DLD1 (cell line): ENCODE measurements around the gene EPHB2.

ENCODE experiments used
- in situ Hi-C: cut with HindIII; loops from 2 replicates; pipeline ENCODE4 v1.10.0; 2017; ENCODE audit warnings: low sequenced_read_pairs

The EPHB2 gene

GRCh38 chr1:22689505-22689904 lies 21.1 kb upstream of the EPHB2 start:
- in situ Hi-C loops: no loop called here

GRCh38 chr1:22691031-22691753 lies 19.4 kb upstream of the EPHB2 start:
- in situ Hi-C loops: no loop called here

GRCh38 chr1:22694172-22694571 lies 16.5 kb upstream of the EPHB2 start:
- in situ Hi-C loops: no loop called here

DNA sequence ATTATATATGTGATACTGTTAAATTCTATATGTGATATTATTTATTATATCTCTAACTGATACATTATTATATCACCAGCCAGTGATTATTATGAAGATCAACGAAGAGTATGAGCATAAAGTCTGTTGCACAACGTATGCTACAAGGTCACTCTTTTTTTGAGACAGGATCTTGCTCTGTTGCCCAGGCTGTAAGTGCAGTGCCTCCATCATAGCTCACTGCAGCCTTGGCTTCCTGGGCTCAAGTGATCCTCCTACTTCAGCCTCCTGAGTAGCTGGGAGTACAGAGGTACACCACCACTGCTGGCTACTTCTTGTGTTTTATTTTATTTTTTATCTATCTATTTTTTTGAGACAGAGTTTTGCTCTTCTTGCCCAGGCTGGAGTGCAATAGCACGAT lies 14.0 kb upstream of the EPHB2 start:
- in situ Hi-C loops: no loop called here

- in situ Hi-C loops: no loop called here
Measured at GRCh38 chr1:22697980-22698379, 12.7 kb upstream of the EPHB2 start.

GRCh38 chr1:22699681-22700520 lies 10.7 kb upstream of the EPHB2 start:
- in situ Hi-C loops: loop anchor here (25.0 kb wide), 1 partner anchor 187 kb away; no protein-coding TSS in a partner anchor

DNA sequence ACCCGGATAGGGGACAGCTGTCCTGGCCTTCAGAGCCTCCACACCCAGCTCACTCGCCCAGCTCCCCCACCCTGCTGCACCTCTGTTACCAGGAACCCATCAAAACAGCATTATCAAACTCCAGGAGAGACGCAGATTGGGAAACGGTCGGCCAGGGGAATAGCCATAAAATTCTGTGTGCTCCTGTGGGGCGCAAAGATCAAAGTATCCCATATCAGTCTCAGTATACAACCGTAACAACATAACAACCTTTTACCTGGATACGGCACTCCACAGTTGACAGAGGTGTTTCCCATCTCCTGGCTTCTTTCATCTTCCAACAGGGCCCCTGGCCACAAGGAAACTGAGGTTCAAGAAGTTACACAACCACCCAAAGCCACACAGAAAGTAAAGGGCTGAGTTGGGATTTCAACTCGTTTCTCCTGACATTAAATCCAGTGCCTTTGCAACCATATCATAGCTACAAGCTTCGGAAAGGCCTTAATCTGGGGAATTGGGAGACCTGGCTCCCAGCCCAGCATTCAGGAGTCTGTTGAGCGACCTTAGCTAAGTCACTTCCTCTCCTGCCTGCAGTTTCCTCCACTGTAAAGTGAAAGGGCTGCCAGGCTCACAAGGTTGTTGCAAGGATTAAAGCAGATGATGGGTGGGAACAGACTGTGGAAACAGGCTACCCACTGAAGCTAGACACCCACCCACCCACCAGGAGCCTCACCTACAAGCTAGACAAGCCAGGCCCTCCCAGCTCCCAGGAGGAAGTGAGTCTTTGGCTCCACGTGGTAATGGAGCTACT lies 8.1 kb upstream of the EPHB2 start:
- in situ Hi-C loops: loop anchor here (25.0 kb wide), 1 partner anchor 185 kb away; no protein-coding TSS in a partner anchor

DNA sequence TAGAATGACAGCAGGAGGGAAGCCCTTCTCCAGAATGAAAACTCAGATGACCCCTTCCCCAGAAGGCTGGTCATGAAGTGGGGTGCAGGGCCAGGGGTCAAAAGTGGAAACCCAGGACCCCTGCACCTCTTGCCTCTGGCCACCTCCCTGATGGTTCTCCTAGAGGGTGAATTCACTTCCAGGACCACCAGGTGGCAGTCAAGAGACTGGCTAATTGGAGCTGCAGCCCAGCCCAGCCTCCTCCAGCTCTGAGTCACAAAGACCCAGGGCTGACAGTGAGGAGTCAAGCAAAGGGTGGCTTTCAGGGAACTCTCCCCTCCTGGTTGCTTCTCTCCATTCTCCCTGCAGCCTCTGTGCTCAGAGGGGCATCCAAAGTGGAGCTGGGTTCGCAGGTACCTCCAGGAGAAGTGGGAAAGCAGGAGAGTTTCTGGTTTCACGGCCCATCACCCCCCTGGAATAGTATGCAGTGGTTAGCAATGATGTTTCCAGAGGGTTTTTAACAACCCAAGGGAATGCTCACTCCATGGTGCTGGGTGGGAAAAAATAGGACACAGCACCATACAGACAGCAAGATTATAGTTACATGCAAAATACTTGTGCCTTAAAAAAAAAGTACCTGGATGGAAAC lies 6.1 kb upstream of the EPHB2 start:
- in situ Hi-C loops: loop anchor here (25.0 kb wide), 1 partner anchor 183 kb away; no protein-coding TSS in a partner anchor

- in situ Hi-C loops: loop anchor here (25.0 kb wide), 1 partner anchor 182 kb away; no protein-coding TSS in a partner anchor
Measured at GRCh38 chr1:22705586-22705985, 5.1 kb upstream of the EPHB2 start.

DNA sequence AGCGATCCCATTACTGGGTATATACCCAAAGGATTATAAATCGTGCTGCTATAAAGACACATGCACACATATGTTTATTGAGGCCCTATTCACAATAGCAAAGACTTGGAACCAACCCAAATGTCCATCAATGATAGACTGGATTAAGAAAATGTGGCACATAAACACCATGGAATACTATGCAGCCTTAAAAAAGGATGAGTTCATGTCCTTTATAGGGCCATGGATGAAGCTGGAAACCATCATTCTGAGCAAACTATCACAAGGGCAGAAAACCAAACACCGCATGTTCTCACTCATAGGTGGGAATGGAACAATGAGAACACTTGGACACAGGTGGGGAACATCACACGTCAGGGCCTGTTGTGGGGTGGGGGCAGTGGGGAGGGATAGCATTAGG lies 4.5 kb upstream of the EPHB2 start:
- in situ Hi-C loops: loop anchor here (25.0 kb wide), 1 partner anchor 181 kb away; no protein-coding TSS in a partner anchor

- in situ Hi-C loops: loop anchor here (25.0 kb wide), 1 partner anchor 179 kb away; no protein-coding TSS in a partner anchor
Measured at GRCh38 chr1:22708777-22709176, 1.9 kb upstream of the EPHB2 start.

DNA sequence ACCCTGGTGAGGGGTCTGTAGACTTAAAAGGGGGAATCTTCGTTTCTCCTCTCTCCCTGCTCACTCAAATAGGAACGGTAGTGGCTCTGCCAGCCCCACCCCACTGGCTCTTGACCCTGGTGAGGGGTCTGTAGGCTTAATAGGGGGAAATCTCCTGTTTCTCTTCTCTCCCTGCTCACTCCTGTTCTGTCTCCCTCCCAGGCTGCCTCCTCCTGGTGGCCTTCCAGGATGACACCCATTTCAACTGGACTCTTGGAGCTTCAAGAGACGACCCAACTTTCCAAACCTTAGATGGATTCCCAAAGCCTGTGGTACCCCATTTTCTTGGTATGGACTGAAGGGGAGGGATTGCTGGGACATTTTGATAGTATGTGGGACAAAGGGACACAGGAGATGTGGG lies 1.4 kb upstream of the EPHB2 start:
- in situ Hi-C loops: loop anchor here (25.0 kb wide), 1 partner anchor 178 kb away; no protein-coding TSS in a partner anchor

GRCh38 chr1:22709891-22710700 lies 543 bp upstream of the EPHB2 start:
- in situ Hi-C loops: loop anchor here (25.0 kb wide), 1 partner anchor 177 kb away; no protein-coding TSS in a partner anchor

DNA sequence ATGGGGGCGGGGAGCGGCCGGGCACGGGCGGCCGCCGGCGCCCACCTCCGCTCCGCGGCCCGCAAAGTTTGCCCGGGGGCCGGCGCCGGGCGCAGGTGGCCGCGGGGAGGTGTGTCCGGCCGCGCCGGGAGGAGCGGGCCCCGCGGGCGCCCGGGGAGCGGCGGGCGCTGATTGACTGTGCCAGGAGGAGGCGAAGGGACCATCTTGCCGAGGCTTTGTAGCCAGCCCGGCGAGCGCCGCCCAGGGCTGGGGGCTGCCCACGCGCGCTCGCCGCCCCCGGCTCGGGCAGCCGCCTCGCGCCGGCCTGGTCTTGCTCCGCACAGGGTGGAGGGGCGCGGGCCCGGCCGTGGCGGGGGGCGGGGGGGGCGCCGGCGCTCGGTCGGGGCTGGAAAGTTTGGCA lies 432 bp downstream of the EPHB2 start:
- in situ Hi-C loops: loop anchor here (25.0 kb wide), 1 partner anchor 176 kb away; no protein-coding TSS in a partner anchor

DNA sequence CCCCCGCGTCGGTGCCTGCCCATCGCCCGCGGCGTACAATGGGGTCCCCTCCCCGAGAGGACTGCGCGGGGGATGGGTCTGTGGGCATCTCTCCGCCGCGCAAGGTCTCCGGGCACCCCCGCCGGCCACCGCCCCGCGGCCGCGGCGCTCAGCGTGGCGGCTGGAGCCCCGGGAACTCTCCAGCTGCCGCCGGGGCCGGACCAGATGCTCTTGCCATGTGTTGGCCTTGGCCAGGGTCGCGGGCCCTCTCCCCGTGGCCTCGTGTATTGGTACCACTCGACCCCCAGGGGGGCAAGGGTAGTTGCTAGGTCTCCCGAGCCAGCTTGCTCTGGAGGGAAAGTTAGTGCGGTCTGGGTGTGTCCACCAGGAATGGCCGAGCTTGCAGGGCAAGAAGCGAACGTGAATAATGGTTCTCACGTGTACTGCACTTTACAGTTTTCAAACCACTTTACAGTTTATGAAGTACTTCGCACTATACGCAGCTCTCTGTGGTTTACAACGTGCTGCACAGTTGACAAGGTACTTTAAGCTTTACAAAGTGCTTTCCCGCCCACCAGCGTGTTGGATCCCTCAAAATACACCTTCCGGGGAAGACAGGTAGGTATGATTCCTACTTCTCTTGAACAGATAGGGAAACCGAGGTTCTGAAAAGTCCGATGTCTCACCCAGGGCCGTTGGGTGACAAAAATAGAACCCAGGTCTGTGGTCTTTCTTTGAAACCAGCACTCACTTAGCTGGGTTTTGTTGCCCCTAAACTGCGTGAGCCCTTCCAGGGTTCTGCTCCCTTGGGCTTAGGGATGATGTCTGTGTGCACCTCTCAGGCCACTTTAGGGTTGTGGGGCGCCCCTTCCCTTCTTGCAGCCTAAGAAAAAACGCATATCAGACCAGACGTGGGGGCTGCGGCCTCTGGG lies 1.2 kb downstream of the EPHB2 start:
- in situ Hi-C loops: loop anchor here (25.0 kb wide), 1 partner anchor 175 kb away; no protein-coding TSS in a partner anchor

DNA sequence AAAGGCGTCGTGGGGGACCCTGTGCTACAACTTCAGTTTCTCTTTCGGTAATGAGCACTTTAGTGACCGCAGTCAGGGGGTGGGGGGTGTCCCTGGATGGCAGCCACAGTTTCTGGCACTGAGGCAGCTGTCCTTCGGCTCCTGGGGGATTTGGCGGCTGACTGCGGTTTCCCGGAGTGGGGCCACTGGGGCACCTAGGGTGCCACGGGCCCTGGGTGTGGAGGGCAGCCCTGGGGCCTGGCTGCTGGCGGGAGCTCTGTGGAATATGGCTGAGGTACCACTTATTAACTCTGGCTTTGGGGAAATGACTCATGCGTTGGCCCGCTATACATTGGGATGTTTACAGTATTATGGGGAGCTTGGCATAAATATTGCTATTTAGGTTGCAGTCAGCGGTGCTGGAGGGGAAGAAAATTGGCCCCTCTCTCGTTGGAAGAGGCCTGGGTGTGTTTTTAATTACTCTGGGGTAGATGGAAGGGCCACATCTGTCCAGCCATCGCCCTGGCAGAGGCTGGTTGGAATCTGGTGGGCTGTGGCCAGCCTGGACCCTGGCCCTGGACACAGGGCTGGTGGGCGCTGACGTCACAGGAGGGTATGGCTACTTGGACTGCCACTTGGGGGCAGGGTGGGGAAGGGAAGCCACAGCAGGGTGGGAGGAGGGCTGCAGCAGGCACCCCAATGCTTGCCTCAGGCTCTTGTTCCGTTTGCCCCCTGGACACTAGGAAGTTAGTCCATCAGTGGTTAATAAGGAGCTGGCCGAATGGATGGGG lies 2.0 kb downstream of the EPHB2 start:
- in situ Hi-C loops: loop anchor here (25.0 kb wide), 1 partner anchor 175 kb away; no protein-coding TSS in a partner anchor

DNA sequence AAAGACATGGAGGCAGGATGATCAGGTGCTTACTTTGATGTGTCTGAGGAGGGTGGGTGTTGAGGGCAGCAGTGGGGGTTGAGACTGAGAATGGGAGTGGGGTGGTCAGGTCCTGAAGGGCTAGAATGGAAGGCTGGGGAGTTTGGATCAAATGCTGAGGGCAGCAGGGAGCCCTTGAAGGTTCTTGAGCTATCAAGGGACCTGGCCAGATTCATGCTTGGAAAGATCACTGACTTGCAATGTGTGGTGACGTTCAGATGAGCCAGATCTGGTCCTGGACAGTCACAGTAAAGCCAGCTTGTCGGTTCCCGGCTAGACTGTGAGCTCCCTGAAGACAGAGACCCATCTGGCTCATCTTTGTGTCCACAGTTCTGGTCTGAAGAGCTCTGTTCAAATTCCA lies 3.8 kb downstream of the EPHB2 start:
- in situ Hi-C loops: loop anchor here (25.0 kb wide), 1 partner anchor 173 kb away; no protein-coding TSS in a partner anchor
